IPS-15b (cell line): ENCODE data around the gene BCL7A.

Experiments used
- H3K27me3 ChIP-seq: one replicate; pipeline ENCODE4 v1.6.1; 2013; ENCODE audit warnings: low read length; ENCODE audit not compliant: control insufficient read depth, insufficient read depth
- H3K36me3 ChIP-seq: one replicate; pipeline ENCODE4 v1.6.1; 2013; ENCODE audit warnings: low read length; ENCODE audit not compliant: control insufficient read depth, insufficient read depth
- H3K4me1 ChIP-seq: one replicate; pipeline ENCODE4 v1.6.1; 2013; ENCODE audit warnings: mild to moderate bottlenecking, low read length; ENCODE audit not compliant: control insufficient read depth, insufficient read depth
- H3K4me3 ChIP-seq: one replicate; pipeline ENCODE4 v1.5.1; 2013; ENCODE audit warnings: low read depth, low read length
- H3K9ac ChIP-seq: one replicate; pipeline ENCODE4 v1.6.1; 2013; ENCODE audit warnings: low read depth, mild to moderate bottlenecking, low read length
- H3K9me3 ChIP-seq: one replicate; pipeline ENCODE4 v1.6.1; 2013; ENCODE audit warnings: mild to moderate bottlenecking, low read length; ENCODE audit not compliant: control insufficient read depth, insufficient read depth

Gene BCL7A

DNA sequence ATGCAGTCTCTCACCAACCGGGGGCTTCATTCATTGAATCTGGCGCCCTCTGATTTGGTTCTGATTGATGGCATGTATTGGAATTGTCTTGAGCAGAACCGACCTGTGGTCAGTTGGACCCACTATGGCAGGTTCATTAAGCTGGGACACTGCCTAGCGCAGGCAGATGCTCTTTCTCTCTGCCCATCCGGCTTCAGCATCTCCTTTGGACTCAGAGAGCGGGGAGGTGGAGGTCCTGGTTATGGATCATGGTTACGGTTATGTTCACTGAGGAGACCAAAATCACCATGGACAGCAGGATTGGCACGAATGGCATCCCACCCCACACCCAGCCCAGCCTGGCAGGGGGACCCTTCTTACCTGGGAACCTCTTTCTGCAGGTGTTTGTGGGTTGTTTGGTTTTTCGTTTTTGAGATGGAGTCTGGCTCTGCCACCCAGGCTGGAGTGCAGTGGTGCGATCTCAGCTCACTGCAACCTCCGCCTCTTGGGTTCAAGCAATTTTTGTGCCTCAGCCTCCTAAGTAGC is 16.4 kb upstream of the BCL7A start:
- H3K4me1 ChIP-seq: no peaks in the 10 kb centered on the region
- no peaks in the 10 kb centered on the region for H3K27me3 ChIP-seq
- H3K9me3 ChIP-seq: no peaks in the 10 kb centered on the region
- no peak overlapping the region for H3K9ac ChIP-seq
- no peaks in the 10 kb centered on the region for H3K36me3 ChIP-seq
- H3K4me3 ChIP-seq: no peak overlapping the region

DNA sequence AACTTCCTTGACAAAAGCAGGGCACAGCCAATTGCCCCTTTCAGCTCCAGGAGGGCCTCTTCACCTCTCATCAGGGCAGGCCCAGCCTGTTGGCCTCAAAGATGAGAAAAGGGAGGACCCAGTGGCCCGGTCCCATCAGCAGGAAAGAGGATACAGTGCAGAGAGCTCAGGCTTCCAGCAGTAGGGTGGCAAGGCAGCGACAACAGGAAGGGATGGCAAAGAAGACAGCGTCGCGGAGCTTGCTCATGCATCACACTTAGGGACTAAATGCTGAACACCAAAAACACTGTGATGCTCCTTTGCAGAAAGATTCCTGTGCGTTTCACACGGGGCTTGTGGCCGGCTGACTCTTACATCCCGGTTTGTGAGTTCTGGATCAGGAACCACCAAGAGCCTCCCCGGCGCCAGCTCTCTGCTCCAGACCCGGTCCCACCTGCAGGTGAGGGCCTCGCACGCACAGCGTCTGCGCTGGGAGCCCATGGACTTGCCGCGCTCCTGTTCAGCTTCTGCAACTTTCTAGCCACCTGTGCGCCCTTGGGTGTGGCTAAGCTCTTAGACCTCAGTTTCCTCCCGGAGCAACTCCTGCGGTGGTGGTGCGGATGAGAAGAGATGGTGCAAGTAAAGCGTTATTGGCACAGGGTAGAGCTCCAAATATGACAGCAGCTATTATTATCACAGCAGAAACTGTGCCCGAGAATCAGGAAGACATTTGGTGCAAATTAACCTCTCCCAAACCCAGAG is 15.3 kb upstream of the BCL7A start:
- no peak overlapping the region for H3K9ac ChIP-seq
- H3K9me3 ChIP-seq: no peaks in the 10 kb centered on the region
- H3K27me3 ChIP-seq: no peaks in the 10 kb centered on the region
- no peaks in the 10 kb centered on the region for H3K36me3 ChIP-seq
- no peaks in the 10 kb centered on the region for H3K4me1 ChIP-seq
- H3K4me3 ChIP-seq: no peak overlapping the region

DNA sequence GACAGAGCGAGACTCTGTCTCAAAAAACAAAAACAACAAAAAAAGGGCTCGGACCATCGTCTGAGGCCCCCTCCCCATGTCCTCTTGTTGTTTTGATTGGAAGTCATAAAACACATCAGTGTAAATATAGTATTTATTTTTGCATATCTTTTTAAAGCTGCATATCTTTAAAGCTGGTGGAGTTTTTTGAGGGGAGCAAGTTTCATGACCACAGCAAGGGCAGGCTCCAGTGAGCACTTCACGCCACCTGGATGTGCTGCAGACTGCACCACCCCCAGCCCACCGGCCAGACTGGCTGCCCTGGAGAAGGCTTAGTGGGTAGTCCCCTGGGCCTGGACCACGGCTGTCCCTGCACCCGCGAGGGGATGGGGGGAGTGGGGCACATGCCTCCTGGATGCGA is 11.9 kb upstream of the BCL7A start:
- Histone ChIP-seq H3K9ac (no peak overlapping the region), H3K4me3 (no peak overlapping the region), H3K9me3 (no peaks in the 10 kb centered on the region), H3K36me3 (no peaks in the 10 kb centered on the region), H3K27me3 (no peaks in the 10 kb centered on the region), H3K4me1 (no peaks in the 10 kb centered on the region)

DNA sequence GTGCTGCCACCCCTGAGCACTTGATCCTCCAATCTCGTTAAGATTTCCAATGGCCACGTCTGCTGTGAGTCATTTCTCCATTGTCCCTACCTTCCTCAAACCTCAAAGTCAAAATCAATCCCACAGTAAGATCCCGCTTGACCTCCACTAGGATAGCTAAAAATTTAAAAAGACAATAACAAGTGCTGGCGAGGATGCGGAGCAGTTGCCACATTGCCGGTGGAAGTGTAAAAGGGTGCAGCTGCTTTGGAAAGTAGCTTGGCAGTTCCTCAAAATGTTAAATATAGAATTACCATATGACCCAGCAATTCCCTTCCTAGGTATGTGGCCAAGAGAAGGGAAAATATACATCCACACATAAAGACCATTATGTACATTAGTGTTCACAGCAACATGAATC is 9.5 kb upstream of the BCL7A start:
- H3K4me3 ChIP-seq: no peak overlapping the region
- H3K9ac ChIP-seq: no peak overlapping the region
- H3K4me1 ChIP-seq: no peaks in the 10 kb centered on the region
- no peaks in the 10 kb centered on the region for H3K9me3 ChIP-seq
- no peaks in the 10 kb centered on the region for H3K27me3 ChIP-seq
- H3K36me3 ChIP-seq: peaks cover 2% of the 10 kb centered on the region

DNA sequence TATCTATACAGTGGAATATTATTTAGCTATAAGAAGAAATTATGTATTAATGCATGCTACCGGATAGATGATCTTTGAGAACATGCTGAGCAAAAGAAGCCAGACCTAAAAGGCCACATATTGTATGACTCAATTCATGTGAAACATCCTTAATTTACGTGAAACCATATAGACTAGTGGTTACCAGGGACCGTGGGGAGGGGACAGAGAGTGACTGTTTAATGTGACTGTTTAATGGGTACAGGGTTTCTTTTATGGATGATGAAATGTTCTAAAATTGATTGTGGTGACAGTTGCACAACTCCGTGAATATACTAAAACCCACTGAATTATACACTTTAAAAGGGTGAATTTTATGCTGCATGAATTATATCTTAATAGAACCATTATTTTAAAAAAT is 8.5 kb upstream of the BCL7A start:
- H3K27me3 ChIP-seq: no peaks in the 10 kb centered on the region
- H3K9me3 ChIP-seq: no peaks in the 10 kb centered on the region
- H3K9ac ChIP-seq: no peak overlapping the region
- H3K36me3 ChIP-seq: peaks cover 2% of the 10 kb centered on the region
- no peak overlapping the region for H3K4me3 ChIP-seq
- no peaks in the 10 kb centered on the region for H3K4me1 ChIP-seq

DNA sequence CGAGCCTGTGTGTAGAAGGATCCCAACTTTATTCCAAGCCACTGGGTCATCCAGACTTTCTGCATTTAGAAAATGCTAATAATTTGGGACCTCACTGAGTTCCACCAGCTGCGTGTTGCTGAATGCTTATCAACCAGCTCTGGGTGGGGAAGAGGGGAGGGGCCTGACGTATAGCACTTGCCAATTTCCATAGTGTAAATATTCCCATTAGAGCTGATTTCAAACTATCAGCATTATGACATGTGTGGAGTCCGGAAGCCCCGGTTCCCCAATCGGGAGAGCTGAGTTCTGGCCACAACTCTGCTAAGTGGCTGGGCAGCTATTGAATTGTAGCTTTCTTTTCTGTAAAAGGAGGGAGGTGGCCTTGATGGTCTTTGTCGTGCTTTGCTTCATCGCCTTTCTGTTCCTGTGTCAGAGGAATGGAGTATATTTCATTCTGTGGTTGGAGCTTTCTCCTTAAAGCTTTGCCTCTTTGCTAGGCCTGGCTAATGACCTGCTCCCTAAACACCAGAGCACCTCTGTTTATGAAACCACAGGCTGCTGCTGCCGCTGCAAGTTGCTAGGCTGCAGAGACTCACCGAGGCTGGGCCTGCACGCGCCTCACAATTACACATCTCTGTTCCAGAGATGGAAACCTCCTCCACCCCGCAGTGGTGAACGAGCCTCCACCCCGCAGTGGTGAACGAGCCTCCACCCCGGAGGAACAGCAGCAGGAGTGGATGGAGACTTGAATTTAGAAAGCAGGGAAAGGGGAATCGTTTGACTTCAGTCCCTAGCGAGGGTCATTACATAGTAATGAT is 7.7 kb upstream of the BCL7A start:
- Histone ChIP-seq H3K9me3 (no peaks in the 10 kb centered on the region), H3K36me3 (peaks cover 2% of the 10 kb centered on the region), H3K9ac (no peak overlapping the region), H3K27me3 (peaks cover 4% of the 10 kb centered on the region), H3K4me3 (no peak overlapping the region), H3K4me1 (no peaks in the 10 kb centered on the region)

DNA sequence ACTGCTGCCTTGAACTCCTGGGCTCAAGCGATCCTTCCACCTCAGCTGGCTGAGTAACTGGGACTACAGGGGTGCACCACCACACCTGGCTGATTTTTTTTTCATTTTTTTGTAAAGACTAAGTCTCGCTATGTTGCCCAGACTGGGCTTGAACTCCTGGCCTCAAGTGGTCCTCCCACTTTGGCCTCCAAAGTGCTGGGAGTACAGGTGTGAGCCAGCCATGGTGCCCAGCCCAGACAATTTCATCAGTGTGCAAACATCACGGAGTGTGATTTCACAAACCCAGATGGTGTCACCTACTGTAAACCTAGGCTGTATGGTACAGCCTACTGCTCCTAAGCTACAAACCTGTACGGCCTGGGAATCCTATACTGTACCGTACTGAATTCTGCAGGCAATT is 6.9 kb upstream of the BCL7A start:
- no peaks in the 10 kb centered on the region for H3K4me1 ChIP-seq
- no peak overlapping the region for H3K9ac ChIP-seq
- no peak overlapping the region for H3K4me3 ChIP-seq
- peaks cover 2% of the 10 kb centered on the region for H3K36me3 ChIP-seq
- H3K27me3 ChIP-seq: peaks cover 8% of the 10 kb centered on the region
- H3K9me3 ChIP-seq: no peaks in the 10 kb centered on the region

DNA sequence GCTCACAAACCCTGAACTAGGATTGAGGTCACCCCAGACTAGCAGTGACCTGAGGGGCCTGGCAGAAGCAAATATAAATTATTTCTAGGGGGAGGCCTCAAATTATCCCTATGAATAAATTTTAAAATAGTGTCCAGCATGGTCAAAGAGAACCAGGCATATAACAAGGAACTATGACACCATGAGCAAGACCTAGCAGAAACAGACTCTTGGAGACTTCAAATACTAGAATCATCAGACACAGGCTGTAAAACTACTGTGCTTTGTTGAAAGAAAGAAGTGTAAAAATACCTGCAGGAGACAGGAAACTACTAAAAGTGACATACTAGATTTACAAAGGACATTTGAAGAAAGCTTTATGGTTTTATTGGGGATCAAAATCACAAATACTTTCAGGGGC is 3.2 kb upstream of the BCL7A start:
- no peak overlapping the region for H3K9ac ChIP-seq
- no peak overlapping the region for H3K4me3 ChIP-seq
- peaks cover 2% of the 10 kb centered on the region for H3K4me1 ChIP-seq
- H3K9me3 ChIP-seq: no peaks in the 10 kb centered on the region
- H3K36me3 ChIP-seq: peaks cover 2% of the 10 kb centered on the region
- peaks cover 18% of the 10 kb centered on the region for H3K27me3 ChIP-seq

DNA sequence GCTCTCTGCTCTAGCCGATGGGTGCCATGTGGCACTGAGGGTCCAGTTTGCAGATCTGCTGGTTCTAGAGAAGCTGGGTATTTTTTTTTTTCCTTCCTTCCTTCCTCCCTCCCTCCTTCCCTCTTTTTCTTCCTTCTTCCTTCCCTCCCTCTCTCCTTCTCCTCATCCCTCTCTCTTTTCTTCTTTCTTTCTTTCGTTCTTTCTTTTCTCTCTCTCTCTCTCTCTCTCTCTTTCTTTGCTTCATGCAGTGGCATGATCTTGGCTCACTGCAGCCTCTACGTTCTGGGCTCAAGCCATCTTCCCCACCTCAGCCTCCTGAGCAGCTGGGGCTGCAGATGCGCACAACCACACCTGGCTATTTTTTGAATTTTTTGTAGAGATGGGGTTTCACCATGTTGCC is 2.7 kb upstream of the BCL7A start:
- H3K27me3 ChIP-seq: peaks cover 18% of the 10 kb centered on the region
- no peak overlapping the region for H3K4me3 ChIP-seq
- no peak overlapping the region for H3K9ac ChIP-seq
- no peaks in the 10 kb centered on the region for H3K9me3 ChIP-seq
- H3K4me1 ChIP-seq: peaks cover 5% of the 10 kb centered on the region
- peaks cover 2% of the 10 kb centered on the region for H3K36me3 ChIP-seq

DNA sequence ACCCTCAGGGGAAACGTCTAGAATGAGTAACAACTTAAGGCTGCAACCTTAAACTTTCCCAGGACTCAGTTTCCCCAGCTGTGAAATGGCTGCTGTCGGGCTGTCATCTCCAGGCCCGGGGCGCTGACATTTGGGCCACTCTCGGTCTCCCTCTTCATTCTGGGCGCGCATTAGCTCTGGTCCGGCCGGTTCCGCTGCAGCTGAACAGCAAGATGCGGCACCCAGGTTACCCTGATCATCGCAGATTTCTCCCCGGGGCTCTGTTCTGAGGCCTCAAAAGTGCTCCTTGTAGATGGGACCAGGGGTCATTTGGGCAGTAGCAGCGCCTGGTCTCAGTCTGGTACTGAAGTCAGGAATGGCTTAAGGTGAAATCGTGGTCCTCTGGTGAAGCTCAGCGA is 890 bp upstream of the BCL7A start:
- peaks cover 2% of the 10 kb centered on the region for H3K36me3 ChIP-seq
- H3K9ac ChIP-seq: no peak overlapping the region
- H3K4me3 ChIP-seq: peak overlapping the region; percentile 55
- H3K9me3 ChIP-seq: no peaks in the 10 kb centered on the region
- H3K4me1 ChIP-seq: peaks cover 5% of the 10 kb centered on the region
- peaks cover 18% of the 10 kb centered on the region for H3K27me3 ChIP-seq

DNA sequence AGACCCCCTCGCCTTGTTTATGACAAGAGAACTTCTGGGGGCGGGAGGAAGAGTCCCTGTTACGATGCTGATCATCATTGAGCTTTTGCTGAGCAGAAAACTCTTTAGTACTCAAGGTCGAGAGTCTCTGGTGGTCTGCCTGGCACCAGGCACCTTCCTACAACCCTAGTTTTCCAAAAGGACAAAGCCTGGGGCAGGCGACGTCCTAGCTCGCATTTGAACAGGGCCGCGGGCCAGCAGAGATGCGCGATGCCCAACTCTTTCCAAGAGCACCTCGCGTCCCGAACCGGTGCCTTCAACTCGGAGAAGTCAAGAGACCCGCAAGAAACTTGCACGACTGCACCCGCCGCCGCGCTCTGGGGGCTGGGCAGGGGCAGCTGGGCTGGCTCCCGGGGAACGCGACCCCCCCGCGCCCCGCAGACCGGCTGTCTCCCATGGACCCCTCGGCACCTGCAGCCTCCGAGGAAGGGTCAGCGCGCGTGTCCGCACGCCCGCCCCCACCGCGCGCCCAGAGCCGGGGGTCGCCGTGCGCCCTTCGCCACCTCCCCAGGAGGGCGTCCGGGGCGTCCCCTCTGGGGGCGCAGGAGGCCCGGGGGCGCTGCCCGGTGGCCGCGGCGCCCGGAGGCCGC is 377 bp upstream of the BCL7A start:
- no peak overlapping the region for H3K9ac ChIP-seq

More for the DNA sequence above, 377 bp upstream of the BCL7A start:
- Histone ChIP-seq H3K9me3 (no peaks in the 10 kb centered on the region), H3K4me3 (peak overlapping the region; percentile 55), H3K27me3 (peaks cover 18% of the 10 kb centered on the region), H3K36me3 (no peaks in the 10 kb centered on the region), H3K4me1 (peaks cover 5% of the 10 kb centered on the region)
